HG03520 (cell line): ENCODE measurements around the gene DYSF.

ENCODE experiments used
- ATAC-seq: cut with Tn5 transposase; IDR thresholded peaks from one replicate; pipeline ENCODE4 v1.9.1; 2021; ENCODE audit warnings: mild to moderate bottlenecking, moderate library complexity; ENCODE audit not compliant: unreplicated experiment

DYSF gene

DNA sequence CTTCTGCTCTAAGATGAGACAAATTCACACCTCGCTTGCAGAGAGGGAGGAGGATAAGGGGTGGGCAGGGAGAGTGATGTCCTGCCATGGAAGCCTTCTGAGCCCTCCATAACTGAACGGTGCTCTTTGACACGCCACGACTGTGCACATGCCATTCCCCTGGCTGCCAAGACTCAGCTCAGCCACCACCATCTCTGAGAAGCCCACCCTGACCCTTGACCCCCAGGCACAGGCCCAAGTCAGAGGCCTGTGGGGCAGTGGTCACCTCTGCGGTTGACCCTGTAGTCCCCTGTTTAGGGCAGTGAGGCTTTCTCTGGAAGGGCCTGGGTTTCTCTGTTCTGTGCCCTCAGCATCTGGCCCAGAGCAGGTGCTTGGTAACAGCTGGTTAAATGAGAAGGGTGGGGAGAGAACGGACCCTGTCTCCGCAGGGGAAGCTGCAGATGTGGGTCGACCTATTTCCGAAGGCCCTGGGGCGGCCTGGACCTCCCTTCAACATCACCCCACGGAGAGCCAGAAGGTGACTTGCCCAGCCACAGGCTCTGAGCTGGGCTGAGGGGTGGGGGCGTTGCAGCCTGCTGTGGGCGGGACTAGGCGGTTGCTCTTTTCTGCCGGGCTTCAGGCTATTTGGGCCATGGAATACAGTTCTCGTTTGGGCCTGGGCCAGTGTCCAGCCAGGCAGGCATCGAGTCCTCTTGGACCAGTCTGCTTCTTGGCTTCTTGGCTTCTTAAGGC, 215.1 kb downstream of the DYSF start:
- no peak for ATAC-seq

DNA sequence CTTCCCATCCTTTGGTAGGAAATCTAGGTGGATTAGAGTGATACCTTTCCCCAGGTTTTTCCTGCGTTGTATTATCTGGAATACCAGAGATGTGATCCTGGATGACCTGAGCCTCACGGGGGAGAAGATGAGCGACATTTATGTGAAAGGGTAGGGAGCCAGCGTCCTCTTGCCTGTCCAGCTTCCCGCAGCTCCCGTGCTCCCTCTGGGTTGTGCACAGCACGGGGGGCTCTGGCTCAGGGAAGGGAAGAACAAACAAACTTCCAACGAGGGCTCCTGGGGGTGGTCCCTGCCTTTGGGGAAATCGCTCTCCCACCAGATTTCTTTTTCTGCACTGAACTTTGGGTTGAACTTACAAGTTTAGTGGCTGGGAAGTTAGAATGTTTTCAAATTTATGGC, 215.7 kb downstream of the DYSF start:
- no peak for ATAC-seq

DNA sequence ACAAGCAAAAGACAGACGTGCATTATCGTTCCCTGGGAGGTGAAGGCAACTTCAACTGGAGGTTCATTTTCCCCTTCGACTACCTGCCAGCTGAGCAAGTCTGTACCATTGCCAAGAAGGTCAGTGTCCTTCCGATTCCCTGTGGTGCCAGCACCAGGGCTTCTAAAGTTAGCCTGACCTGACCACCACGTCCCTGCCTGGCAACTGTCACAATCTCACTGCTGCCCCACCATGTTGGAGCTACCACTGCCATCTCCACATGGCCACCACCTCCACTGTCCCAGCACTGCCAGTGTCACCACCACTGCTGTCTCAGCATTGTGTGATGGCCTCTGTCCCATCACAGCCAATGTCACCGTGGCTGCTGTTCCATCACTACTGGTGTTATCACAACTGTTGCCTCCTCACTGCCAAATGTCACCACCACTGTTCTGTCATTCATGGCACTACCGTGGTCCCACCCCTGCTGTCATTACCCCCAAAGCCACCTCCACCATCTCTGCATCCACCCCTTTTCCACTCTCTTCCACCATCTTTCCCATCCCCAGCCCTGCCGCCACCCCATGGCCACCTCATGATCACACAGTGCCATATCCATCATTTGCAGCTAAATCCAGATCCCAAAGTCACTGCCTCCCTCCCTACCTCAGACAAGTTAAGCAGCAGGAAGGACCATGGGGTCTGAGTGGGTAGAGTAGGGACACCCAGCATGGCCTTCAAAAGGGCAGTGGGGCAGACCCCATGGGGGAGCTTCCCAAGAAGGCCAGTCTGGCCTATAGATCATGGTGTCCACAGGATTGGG, 216.5 kb downstream of the DYSF start:
- ATAC-seq, result no peak

DNA sequence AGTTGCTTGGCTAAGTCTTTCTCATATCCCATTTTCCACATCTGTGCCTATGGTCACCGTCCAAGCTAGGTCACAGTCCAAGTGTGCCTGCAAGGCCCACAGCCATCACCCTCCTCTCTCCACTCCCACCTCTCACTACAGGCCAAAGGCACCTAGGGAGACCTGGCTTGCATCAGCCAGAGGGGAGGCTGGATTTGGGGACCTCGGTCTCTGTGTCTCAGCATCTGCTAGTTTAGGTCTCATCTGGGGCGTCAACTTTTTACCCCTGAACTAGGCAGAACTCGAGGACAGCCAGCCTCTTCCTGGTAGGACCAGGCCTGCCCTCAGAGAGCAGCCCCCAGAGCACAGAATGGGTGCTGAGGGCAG, 217.1 kb downstream of the DYSF start:
- no peak for ATAC-seq

DNA sequence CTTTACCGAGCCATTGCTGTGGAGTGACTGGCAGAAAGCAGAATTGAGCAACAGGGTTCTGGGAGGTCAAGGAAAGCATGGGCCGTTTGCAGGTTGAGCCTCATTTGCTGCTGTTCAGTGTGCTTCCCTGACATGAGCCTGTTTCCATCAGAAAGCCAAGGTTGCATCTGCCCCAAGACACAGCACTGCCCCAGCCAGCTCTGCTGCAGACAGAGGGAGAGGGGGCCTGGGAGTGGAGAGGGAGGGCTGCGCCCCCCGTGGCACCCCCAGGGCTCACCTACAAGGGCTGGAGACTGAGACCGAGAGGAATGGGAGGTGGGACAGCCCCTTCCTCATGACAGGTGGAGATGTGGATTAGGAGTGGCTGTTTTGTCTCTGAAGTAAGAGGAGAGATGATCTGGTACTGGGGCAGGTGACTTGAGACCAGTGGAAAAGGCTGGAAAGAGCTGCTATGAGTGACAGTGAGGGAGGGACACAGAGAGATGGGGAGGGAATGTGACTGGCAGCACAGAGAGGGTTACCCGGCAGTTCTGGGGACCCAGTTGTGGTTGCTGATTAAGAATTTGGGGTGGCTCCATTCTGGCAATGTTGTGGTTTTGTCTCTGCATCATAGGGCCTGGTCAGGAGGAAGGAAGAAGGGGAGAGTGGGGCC, 218.0 kb downstream of the DYSF start:
- ATAC-seq, result no peak

DNA sequence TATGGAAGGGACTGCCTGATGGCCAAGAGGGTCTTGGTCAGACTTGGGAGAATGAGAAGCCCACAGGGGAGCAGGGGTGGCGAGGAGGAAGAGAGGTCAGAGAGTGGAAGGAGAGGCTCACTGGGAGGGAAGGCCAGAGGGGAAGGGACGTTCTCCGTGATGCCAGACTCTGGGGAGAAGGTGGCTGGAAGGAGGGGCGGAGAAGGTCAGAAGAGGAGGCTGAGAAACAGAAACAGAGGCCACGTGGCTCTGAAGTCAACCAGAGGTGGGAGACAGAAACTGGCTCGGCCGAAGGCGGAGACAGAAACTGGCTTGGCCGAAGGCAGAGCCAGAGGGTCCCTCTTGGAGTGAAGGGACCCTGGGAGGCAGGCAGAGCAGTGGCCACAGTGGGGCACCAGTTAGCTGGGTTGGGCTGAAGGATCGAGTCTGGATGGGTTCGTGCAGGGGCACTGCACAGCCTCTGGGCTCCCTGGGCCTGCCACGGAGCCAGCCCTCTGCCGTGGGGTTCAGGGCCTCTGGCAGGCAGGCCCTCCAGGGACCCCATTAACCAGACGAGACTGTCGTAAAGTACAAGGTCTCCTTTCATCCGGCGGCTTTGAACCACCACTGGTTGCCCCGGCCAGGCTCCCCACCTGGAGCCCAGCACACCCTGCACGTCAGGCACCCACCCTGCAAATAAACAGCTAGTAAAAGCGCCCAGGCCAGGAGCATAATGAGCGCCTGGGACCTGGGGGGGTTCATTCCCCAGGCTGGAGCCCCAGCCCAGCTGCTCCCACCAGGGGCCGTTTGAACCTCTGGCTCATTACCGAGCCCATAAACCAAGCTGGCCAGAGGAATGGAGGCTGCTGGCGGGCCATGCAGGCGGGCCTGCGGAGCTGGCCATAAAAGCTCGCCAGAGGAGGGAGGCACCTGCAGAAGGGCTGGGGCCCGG, 218.8 kb downstream of the DYSF start:
- ATAC-seq, result no peak

DNA sequence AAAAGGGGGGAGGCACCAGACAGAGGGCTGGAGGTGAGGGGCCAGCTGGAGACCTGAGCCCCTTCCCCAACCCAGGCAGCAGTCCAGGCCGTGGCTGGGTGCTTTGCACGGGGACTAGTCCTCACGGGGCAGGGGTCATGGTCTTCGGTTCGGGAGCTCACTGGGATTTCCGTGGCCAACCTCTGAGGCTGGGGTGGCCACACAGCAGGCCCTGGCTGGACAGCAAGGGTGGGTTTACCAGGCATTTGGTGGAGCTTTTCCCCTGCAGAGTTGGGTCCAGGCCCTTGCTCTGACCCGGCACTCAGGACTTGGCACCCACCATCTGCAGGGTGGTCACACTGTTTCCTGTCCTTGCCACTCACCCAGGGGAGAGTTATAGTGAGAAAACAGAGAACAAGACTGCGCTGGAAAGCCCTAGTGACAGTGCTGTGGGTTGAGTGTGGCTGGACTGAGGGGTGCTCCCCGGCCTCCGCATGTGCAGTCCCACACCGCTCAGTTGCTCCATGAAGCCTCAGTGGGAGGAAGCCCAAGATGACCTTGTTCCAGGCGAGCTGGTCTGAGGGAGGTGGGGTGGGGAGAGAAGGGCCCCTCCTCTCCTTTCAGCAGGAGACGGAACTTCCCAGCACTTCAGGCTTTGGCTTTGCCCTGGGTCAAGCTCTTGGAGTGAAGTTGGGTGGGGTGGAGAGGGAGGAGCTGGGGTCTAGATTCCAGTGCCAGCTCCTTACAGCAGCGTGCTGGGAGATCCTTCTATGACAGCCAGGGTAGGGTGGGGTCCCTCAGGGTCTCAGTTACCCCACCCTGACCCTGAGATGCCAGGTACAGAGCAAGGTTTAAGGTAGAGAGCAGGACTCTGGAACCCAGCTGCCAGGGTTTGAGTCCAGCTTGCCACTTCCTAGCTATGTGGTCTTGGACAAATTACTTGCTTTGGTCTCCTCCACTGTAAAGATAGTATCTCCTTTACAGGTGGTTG, 219.8 kb downstream of the DYSF start:
- ATAC-seq, result no peak

DNA sequence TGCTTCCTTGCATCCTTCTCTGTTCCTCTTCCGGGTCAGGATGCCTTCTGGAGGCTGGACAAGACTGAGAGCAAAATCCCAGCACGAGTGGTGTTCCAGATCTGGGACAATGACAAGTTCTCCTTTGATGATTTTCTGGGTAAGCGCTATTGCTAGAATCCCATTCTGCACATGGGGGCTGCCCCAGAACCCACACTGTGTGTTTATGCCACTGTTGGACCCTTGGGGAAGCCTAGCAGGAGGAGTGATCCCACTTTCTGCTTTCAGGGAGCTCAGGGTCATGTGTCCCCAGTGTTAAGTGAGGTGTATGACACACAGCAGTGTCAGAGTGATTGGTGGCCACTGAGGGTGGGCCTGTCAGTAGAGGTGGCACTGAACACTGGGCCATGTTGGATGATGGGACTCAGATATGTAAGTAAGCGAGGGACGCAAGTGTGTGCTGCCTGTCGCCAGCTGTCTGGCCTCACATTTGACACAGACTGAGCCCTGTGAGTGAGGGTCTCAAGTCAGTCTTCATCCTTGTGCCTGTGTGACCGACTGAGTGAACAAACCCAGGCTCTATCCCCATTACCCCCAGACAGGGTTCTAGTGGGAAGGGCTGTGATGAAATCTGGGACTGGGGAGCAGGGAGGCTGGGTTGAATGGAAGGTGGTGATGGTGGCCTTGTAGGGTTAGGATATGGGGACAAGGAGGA, 220.9 kb downstream of the DYSF start:
- ATAC-seq, result no peak

DNA sequence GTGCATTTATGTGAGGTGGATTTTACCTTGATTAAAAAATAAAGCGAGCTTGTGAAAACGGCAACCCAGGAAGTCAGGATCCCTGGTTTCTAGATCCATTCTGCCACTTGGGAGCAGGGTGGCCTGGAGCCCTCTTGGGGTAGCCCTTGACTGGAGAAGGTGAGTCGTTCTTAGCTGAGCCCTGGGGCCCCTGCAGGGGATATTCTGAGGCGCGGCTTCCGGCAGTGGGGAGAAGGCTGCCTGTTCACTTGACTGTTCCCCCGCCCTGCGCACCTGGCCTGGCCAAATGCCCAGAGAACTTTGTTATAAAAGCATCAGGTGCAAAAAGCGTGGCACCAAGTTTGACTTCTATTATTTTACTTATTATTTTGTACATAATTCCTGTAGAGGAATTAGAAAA, 221.9 kb downstream of the DYSF start:
- ATAC-seq, result no peak

DNA sequence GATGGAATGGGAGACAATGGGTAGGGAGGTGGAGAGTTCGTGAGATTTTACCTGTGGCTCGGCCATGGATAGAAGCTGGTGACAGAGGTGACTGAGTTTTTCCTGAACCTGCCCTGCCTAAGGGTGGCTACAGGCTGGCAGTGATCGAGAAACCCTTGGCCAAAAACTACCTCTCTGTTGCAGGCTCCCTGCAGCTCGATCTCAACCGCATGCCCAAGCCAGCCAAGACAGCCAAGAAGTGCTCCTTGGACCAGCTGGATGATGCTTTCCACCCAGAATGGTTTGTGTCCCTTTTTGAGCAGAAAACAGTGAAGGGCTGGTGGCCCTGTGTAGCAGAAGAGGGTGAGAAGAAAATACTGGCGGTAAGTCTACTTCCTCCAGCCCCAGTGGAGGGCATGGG, 225.5 kb downstream of the DYSF start:
- no peak for ATAC-seq

DNA sequence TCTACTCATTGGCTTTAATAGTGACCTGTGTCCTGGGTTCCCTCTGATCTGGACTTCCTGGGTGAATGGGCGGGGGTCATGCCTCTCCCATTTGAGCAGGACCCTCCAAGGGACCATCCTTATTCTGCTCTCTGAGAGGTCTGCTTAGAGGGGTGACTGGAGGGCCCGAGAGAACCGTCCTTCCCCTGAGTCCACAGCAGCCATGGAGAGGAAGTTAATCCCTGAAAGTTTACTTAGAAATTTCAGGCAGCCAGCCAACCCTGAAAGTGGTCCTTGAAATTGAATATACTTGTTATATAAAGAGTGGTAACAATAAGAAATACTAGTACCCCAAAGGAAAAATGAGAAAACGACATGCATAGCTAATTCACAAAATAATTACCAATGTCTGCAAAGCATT, 226.1 kb downstream of the DYSF start:
- no peak for ATAC-seq

DNA sequence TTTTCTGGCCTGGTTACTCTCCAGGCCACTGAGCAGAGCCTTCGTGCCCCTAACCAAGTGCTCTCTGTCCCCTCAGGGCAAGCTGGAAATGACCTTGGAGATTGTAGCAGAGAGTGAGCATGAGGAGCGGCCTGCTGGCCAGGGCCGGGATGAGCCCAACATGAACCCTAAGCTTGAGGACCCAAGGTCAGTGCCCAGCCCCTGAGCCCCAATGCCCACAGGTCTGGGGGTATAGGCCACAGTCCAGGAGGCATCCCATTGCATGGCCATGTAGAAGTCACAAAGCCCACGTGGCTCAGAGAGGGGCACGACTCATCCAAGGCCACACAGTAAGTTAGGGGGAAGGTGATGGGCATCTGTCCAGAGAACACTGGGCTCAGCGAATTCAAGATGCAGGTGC, 227.6 kb downstream of the DYSF start:
- no peak for ATAC-seq

DNA sequence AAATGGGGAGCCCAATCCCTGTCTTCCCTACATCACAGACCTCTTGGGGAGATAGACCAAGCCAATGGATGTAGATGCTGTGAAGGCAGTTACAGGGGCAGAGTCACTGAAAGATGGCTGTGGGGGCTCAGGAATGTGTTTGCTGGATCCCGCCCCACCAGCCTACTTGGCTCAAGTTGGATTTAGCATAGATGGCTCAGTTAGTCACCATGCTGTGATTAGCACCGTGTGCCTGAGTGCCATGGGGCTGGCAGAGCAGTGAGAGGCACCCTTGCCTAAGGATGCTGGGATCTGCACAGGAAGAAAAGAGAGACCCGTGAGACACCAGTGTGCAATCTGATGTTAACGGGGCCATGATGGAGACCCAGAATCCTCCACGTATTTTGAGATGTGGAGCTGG, 228.3 kb downstream of the DYSF start:
- ATAC-seq, result no peak

DNA sequence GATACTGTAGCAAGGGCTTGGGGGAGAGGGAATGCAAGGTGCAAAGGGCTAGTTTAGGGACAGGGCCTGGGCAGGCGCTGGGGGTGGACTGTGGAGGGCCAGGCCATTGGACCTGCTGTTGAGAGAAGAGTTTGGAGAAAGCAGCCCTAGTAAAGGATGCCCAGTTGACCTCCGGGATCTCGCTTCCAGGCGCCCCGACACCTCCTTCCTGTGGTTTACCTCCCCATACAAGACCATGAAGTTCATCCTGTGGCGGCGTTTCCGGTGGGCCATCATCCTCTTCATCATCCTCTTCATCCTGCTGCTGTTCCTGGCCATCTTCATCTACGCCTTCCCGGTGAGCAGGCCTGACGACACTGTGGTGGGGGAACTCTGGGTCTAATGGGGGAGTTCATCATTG, 229.0 kb downstream of the DYSF start:
- ATAC-seq, result no peak

DNA sequence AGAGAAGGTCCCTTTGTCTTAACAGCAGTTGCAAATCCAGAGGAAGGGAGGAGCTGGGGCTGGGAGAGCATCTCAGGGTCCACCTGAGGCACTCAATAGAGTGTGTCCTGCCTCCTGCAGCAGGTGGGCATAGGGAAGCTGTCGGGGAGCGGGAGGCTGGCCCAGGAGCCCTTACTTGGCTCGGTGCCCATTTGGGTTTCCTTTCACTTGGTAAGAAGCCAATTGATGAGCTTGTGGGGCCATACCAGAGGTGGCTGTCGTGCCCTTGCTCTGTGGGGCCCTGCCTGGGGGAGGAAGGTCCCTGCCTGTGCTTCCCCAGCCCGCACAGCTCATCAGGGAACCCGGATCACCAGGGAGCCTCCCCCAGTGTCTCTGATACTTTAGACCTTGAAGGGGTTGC, 229.7 kb downstream of the DYSF start:
- no peak for ATAC-seq

DNA sequence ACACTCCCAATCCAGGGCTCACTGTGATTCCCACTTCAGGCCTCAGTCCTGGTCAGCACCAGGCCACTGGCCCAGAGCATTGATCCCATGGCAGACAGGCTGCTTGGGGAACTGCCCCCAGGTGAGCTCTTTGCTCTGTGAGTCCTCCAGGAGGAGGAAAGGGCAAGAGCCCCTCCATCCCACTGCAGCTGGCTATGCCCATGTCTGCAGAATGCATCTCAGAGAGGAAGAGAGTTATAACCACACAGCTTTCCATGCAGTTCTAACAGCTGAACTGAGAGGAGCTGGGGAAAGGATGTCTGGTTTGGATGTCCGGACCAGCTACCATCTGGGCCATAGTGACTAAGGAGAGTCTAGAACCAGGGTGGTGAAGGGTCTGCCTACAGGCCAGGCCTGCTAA, 230.3 kb downstream of the DYSF start:
- ATAC-seq, result no peak

DNA sequence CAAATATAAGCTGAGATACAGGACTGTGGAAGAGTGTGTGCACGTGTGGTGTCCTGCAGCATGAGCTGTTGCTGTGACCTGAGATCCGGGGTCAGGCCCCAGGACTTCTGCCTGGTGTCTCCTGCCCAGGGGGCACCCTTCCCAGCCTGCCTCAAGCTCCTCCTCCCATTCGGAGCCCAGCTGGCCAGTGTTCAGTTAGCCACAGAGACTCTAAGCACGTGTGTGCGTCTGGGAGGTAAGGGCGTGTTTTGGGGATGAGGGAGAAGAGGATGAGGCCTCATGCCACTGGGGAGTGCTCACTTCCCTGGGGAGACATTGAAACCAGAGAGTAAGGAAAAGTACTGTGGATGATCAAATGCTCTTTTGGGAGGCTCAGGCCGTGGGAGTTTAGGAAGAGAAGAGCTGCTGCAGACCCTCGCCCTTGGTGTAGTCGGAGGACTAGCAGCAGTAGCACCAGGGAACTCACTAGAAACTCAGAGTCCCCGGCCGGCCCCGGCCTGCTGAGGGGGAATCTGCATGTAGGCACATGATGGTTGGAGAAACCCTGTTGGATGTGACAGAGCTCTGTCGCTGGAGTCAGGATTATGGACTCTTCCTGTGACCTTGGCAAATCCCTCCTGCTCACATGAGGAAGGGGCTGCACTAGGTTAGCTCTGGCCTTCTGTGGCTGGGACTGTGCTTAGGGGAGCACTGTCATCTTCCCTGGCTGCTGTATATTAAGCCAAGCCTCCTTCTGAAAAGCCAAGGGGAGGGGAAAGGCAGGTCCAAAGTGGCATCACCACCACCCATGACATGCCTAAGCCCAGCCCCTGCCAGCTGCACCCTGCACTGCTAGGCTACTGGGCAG, 231.1 kb downstream of the DYSF start:
- ATAC-seq, result no peak

DNA sequence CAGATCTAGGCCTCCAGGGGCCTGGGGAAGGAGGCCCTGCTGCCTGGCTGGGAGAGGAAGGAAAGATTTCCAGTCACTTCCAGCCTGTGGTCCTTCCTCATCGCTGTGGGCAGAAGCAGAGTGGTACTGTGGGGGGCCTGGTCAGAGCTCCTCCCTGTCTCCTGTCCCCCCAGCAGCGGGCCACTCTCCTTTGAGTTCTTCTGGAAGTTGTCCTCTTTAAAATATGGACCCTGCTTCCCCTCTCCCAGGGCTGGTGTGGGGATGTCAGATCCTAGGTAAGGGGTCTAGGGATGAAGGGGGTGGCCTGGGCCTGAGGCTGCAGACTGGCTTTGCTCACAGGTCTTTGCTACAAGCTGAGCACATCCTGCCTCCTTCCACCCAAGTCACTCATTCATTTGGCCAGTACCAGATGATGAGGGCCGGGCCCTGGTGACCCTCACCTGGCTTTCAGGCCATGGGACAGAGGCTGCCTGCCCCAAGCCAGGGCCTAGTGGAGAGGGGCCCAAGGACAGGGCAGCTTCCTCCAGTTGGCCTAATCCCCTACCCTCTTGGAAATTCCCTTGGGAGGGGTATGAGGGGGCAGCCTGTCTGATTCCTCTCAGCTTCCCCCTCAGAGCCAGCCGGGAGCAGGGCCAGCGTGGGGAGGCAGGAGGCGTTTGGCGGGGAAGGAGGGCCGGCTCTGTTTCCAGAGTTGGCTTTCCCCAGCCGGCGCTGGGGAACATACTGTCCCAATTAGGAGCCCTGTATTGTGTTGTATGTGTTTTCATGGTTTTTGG, 231.9 kb downstream of the DYSF start:
- ATAC-seq, result no peak
